ENCODE results near the gene ANKRD34C. TPM values are rescaled to one million over a fixed set of nuclear protein-coding genes. Genes with fewer than 3 reads are reported as not detected.
"Not testable (repeated sequence)": the region's sequence is repeated elsewhere in the genome, so short reads cannot be mapped to it uniquely, and the experiment has no call there.

ANKRD34C gene
- total and polyA plus RNA-seq, 2 experiments from 2014 or later: not detected

GRCh38 chr15:79316864-79317263 lies 34.3 kb downstream of the ANKRD34C start:
- H3K27me3 ChIP-seq: no peaks in the 10 kb centered on the region
- H4K20me1 ChIP-seq (ENCODE audit: insufficient read depth, poor library complexity, severe bottlenecking): no peaks in the 10 kb centered on the region
- H3K4me1 ChIP-seq (ENCODE audit: insufficient read depth): peaks cover 5% of the 10 kb centered on the region
- H3K36me3 ChIP-seq (replicated peaks; ENCODE audit: insufficient read depth, low read depth): no peaks in the 10 kb centered on the region
- TF ChIP-seq CTCF (IDR thresholded peaks at IDR 0.05; ENCODE audit: poor library complexity): no peak
- no peak for TF ChIP-seq EZH2 (IDR thresholded peaks at IDR 0.05; ENCODE audit: borderline replicate concordance)
- TF ChIP-seq EZH2phosphoT487 (IDR thresholded peaks at IDR 0.05; ENCODE audit: low read depth, severe bottlenecking, unreplicated experiment): no peak
- no peak for DNase-seq (ENCODE audit: low spot score)
- 88% methylated on average over 9 of the region's 9 CpGs for WGBS (ENCODE audit: low lambda C conversion rate, missing lambda C conversion rate)
- peaks cover 41% of the 10 kb centered on the region for H3K79me2 ChIP-seq
- H3K27ac ChIP-seq: no peak overlapping the region
- H2AFZ ChIP-seq: no peak overlapping the region
- no peaks in the 10 kb centered on the region for H3K9me3 ChIP-seq (ENCODE audit: low read depth)
- no peaks in the 10 kb centered on the region for H3K9me2 ChIP-seq (replicated peaks; ENCODE audit: insufficient read depth)
- H3K4me3 ChIP-seq: no peak overlapping the region
- H3K4me2 ChIP-seq: no peak overlapping the region

- not testable (repeated sequence) for H3K36me3 ChIP-seq (replicated peaks; ENCODE audit: insufficient read depth, low read depth); H3K9me2 ChIP-seq (replicated peaks; ENCODE audit: insufficient read depth); H3K4me1 ChIP-seq (ENCODE audit: insufficient read depth); H3K4me2 ChIP-seq; H3K4me3 ChIP-seq; H3K27me3 ChIP-seq; H3K9me3 ChIP-seq (ENCODE audit: low read depth); H3K27ac ChIP-seq; H4K20me1 ChIP-seq (ENCODE audit: insufficient read depth, poor library complexity, severe bottlenecking); DNase-seq (ENCODE audit: low spot score); H2AFZ ChIP-seq
- peaks cover 12% of the 10 kb centered on the region for H3K79me2 ChIP-seq
- 87% methylated on average over 9 of the region's 9 CpGs for WGBS (ENCODE audit: low lambda C conversion rate, missing lambda C conversion rate)
Observed at GRCh38 chr15:79319973-79320372, 37.5 kb downstream of the ANKRD34C start.

GRCh38 chr15:79321876-79322275 lies 39.4 kb downstream of the ANKRD34C start:
- no peak overlapping the region for H3K27ac ChIP-seq
- H3K27me3 ChIP-seq: no peaks in the 10 kb centered on the region
- no peak overlapping the region for H2AFZ ChIP-seq
- WGBS (ENCODE audit: low lambda C conversion rate, missing lambda C conversion rate): 94% methylated on average over 14 of the region's 14 CpGs
- no peak overlapping the region for H3K4me2 ChIP-seq
- H3K4me3 ChIP-seq: no peak overlapping the region
- no peaks in the 10 kb centered on the region for H3K9me2 ChIP-seq (replicated peaks; ENCODE audit: insufficient read depth)
- no peaks in the 10 kb centered on the region for H4K20me1 ChIP-seq (ENCODE audit: insufficient read depth, poor library complexity, severe bottlenecking)
- peaks cover 3% of the 10 kb centered on the region for H3K79me2 ChIP-seq
- no peak for DNase-seq (ENCODE audit: low spot score)
- H3K36me3 ChIP-seq (replicated peaks; ENCODE audit: insufficient read depth, low read depth): peaks cover 2% of the 10 kb centered on the region
- no peaks in the 10 kb centered on the region for H3K9me3 ChIP-seq (ENCODE audit: low read depth)
- TF ChIP-seq EZH2phosphoT487 (IDR thresholded peaks at IDR 0.05; ENCODE audit: low read depth, severe bottlenecking, unreplicated experiment): no peak
- no peak for TF ChIP-seq CTCF (IDR thresholded peaks at IDR 0.05; ENCODE audit: poor library complexity)
- TF ChIP-seq EZH2 (IDR thresholded peaks at IDR 0.05; ENCODE audit: borderline replicate concordance): no peak
- H3K4me1 ChIP-seq (ENCODE audit: insufficient read depth): no peaks in the 10 kb centered on the region

GRCh38 chr15:79322306-79322705 lies 39.8 kb downstream of the ANKRD34C start:
- 92% methylated on average over 3 of the region's 3 CpGs for WGBS (ENCODE audit: low lambda C conversion rate, missing lambda C conversion rate)
- Histone ChIP-seq H3K79me2 (peaks cover 3% of the 10 kb centered on the region), H2AFZ (no peak overlapping the region), H3K27me3 (no peaks in the 10 kb centered on the region), H3K36me3 (replicated peaks; ENCODE audit: insufficient read depth, low read depth) (peaks cover 2% of the 10 kb centered on the region), H3K4me1 (ENCODE audit: insufficient read depth) (no peaks in the 10 kb centered on the region), H4K20me1 (ENCODE audit: insufficient read depth, poor library complexity, severe bottlenecking) (no peaks in the 10 kb centered on the region), H3K9me3 (ENCODE audit: low read depth) (no peaks in the 10 kb centered on the region), H3K4me2 (no peak overlapping the region), H3K27ac (no peak overlapping the region), H3K4me3 (no peak overlapping the region), H3K9me2 (replicated peaks; ENCODE audit: insufficient read depth) (no peaks in the 10 kb centered on the region)
- TF ChIP-seq EZH2 (IDR thresholded peaks at IDR 0.05; ENCODE audit: borderline replicate concordance): no peak
- DNase-seq (ENCODE audit: low spot score): no peak
